Endothelial cell of umbilical vein (primary cell): ENCODE data around the gene MACROH2A1. TPM values are rescaled to one million over a fixed set of nuclear protein-coding genes. Genes with fewer than 3 reads are reported as not detected.

ENCODE experiments used
- BruUV-seq: library from RNA; stranded (reverse); fragments of 400-500 nt; replicated peaks from 2 replicates; lab custom pipeline; 2021; lab: Mats Ljungman, UMichigan
- CTCF ChIA-PET: fragments of 300-600, 350-600 bp; sonication (Branson Sonifier 250); formaldehyde crosslinking; loops from one replicate; lab custom pipeline; 2021; ENCODE audit warnings: antibody characterized with exemption, inconsistent platforms; lab: Charles Lee
- POLR2A ChIA-PET: fragments of 300-600, 350-600 bp; sonication (Branson Sonifier 250); formaldehyde crosslinking; loops from one replicate; lab custom pipeline; 2021; ENCODE audit warnings: antibody characterized with exemption, inconsistent platforms; lab: Charles Lee
- DNase-seq: peaks from one replicate; pipeline ENCODE4 v3.0.0-alpha.2; 2011; ENCODE audit warnings: low read depth, low spot score
- FAIRE-seq: peaks from 2 replicates; lab custom pipeline; 2011; peaks lifted over from hg19 to GRCh38; lab: Jason Lieb, UNC
- H2AFZ ChIP-seq: 2 replicates; pipeline ENCODE4 v1.6.0; 2012; ENCODE audit warnings: low read depth, low read length, control low read depth, inconsistent platforms
- H3K27ac ChIP-seq: 2 replicates; pipeline ENCODE4 v1.5.1; 2011; ENCODE audit warnings: low read depth, mild to moderate bottlenecking, control low read depth, low read length, moderate library complexity; ENCODE audit not compliant: insufficient read depth
- H3K27me3 ChIP-seq, 2 experiments: 2 replicates each; pipeline versions ENCODE4 v1.6.0 to v1.6.1; 2011; ENCODE audit warnings: low read length in 2 of 2, mixed read lengths in 1 of 2; ENCODE audit not compliant: control insufficient read depth in 2 of 2, insufficient read depth in 2 of 2
- H3K36me3 ChIP-seq, 2 experiments: 2 replicates in 1 of 2; 3 replicates in 1 of 2; pipeline ENCODE4 v1.5.1; 2011; ENCODE audit warnings: low read length in 2 of 2, mild to moderate bottlenecking in 1 of 2, moderate library complexity in 1 of 2; ENCODE audit not compliant: control insufficient read depth in 2 of 2, insufficient read depth in 2 of 2; ENCODE audit errors: extremely low read depth in 1 of 2
- H3K4me1 ChIP-seq: 3 replicates; pipeline ENCODE4 v1.5.1; 2011; ENCODE audit warnings: mild to moderate bottlenecking, low read length; ENCODE audit not compliant: control insufficient read depth, insufficient read depth; ENCODE audit errors: extremely low read depth
- H3K4me2 ChIP-seq: 2 replicates; pipeline ENCODE4 v1.6.1; 2011; ENCODE audit warnings: low read length, control low read depth, mixed read lengths; ENCODE audit not compliant: insufficient read depth
- H3K4me3 ChIP-seq, 3 experiments: fragments of 200-600 bp in 1 of 3; sonication (generic), shearing (Covaris generic) in 1 of 3; replicated peaks in 1 of 3; 2 replicates each; pipeline ENCODE4 v1.5.1; 2011 to 2016; ENCODE audit warnings: control low read depth in 3 of 3, low read length in 3 of 3, mild to moderate bottlenecking in 2 of 3, inconsistent platforms in 1 of 3, low read depth in 1 of 3, moderate library complexity in 1 of 3; ENCODE audit not compliant: insufficient read depth in 1 of 3
- H3K79me2 ChIP-seq: 2 replicates; pipeline ENCODE4 v1.6.0; 2012; ENCODE audit warnings: low read length, inconsistent platforms; ENCODE audit not compliant: control insufficient read depth, insufficient read depth
- H3K9ac ChIP-seq: replicated peaks from 2 replicates; pipeline ENCODE3; 2011; ENCODE audit warnings: low read length, control low read depth; ENCODE audit not compliant: insufficient read depth; ENCODE audit errors: extremely low read depth
- H3K9me1 ChIP-seq: replicated peaks from 3 replicates; pipeline ENCODE4 v1.6.0; 2011; ENCODE audit warnings: mild to moderate bottlenecking, low read length; ENCODE audit not compliant: control insufficient read depth, insufficient read depth; ENCODE audit errors: extremely low read depth
- H3K9me3 ChIP-seq: replicated peaks from 2 replicates; pipeline ENCODE4 v1.5.1; 2012; ENCODE audit warnings: low read length, inconsistent platforms; ENCODE audit not compliant: control insufficient read depth, insufficient read depth
- H4K20me1 ChIP-seq: replicated peaks from 2 replicates; pipeline ENCODE3; 2011; ENCODE audit warnings: mild to moderate bottlenecking, low read length; ENCODE audit not compliant: control insufficient read depth, insufficient read depth; ENCODE audit errors: extremely low read depth
- CTCF ChIP-seq, 2 donors: IDR thresholded peaks; 1 replicate in 1 of 2; 2 replicates in 1 of 2; pipeline ENCODE4 v1.5.1; 2011; ENCODE audit warnings: low read length in 2 of 2, mild to moderate bottlenecking in 2 of 2, moderate library complexity in 2 of 2, control low read depth in 1 of 2, inconsistent platforms in 1 of 2, low read depth in 1 of 2; ENCODE audit not compliant: insufficient read depth in 1 of 2; ENCODE audit errors: extremely low read depth in 1 of 2
- EZH2 ChIP-seq: IDR thresholded peaks from 2 replicates; pipeline ENCODE4 v1.6.1; 2012; ENCODE audit warnings: borderline replicate concordance, low read depth, mild to moderate bottlenecking, moderate library complexity, low read length, inconsistent platforms; ENCODE audit not compliant: severe bottlenecking
- FOS ChIP-seq: IDR thresholded peaks from 2 replicates; pipeline ENCODE4 v1.6.1; 2011; ENCODE audit warnings: mild to moderate bottlenecking, low read length, moderate library complexity, borderline replicate concordance; ENCODE audit not compliant: insufficient read depth
- GATA2 ChIP-seq: IDR thresholded peaks from 2 replicates; pipeline ENCODE4 v1.7.0; 2011; ENCODE audit warnings: low read depth, mild to moderate bottlenecking, moderate library complexity, mixed read lengths, low read length; ENCODE audit not compliant: insufficient read length, insufficient read depth
- JUN ChIP-seq: IDR thresholded peaks from 2 replicates; pipeline ENCODE4 v1.6.1; 2011; ENCODE audit warnings: borderline replicate concordance, low read depth; ENCODE audit not compliant: insufficient read length, insufficient read depth
- MAX ChIP-seq: IDR thresholded peaks from 2 replicates; pipeline ENCODE4 v1.6.1; 2011; ENCODE audit not compliant: insufficient read depth, insufficient read length
- MYC ChIP-seq: IDR thresholded peaks from one replicate; pipeline ENCODE4 v1.6.1; 2011; ENCODE audit warnings: mild to moderate bottlenecking, low read depth, low read length
- POLR2A ChIP-seq: IDR thresholded peaks from 2 replicates; pipeline ENCODE4 v1.6.1; 2012; ENCODE audit warnings: low read depth, mild to moderate bottlenecking, control low read depth, low read length
- POLR2AphosphoS5 ChIP-seq: IDR thresholded peaks from 2 replicates; pipeline ENCODE4 v1.6.1; 2012; ENCODE audit warnings: low read depth, mild to moderate bottlenecking, control low read depth, low read length, moderate library complexity; ENCODE audit not compliant: insufficient read depth
- dilution Hi-C: fragments of 300-500 bp; cut with MboI; formaldehyde crosslinking; loops from one replicate; pipeline ENCODE4 v1.15.0; 2019; ENCODE audit warnings: low sequenced_read_pairs; ENCODE audit not compliant: extremely low pct_ligation_motif_present
- intact Hi-C: fragments of 100-400 bp; cut with micrococcal nuclease; formaldehyde crosslinking; loops from one replicate; pipeline ENCODE4 v1.10.0; 2022
- polyA plus RNA-seq, 4 experiments: library from polyadenylated mRNA; depleted of rRNA in 3 of 4; stranded (reverse) in 3 of 4; unstranded in 1 of 4; fragments of >200 nt; gene quantifications; 2 replicates each; pipeline versions ENCODE4 v1.2.1 to v1.2.3, GENCODE V29; 2011 to 2012; ENCODE audit warnings: missing spikeins in 1 of 4
- total RNA-seq: library from RNA; stranded (reverse); gene quantifications from 2 replicates; pipeline ENCODE4 v1.2.3, GENCODE V29; 2021

The MACROH2A1 gene
- total and polyA plus RNA-seq, 2 donors (not counting 3 experiments of a cell fraction or from before 2014, with no cell fraction given): 89.3 to 147 TPM

GRCh38 chr5:135309391-135310327 is 89.4 kb downstream of the MACROH2A1 start:
- DNase-seq (no peak), FAIRE-seq (no peak)
- no peak overlapping the region for H3K27ac ChIP-seq
- ChIA-PET POLR2A (no interaction called here), CTCF (interaction anchor here (1.4 to 1.8 kb wide), 2 partner anchors 16 to 118 kb away, joined by 3 to 4 read pairs; no protein-coding TSS in a partner anchor)
- H3K4me1 ChIP-seq: no peaks in the 10 kb centered on the region
- no peak overlapping the region for H3K4me3 ChIP-seq
- H4K20me1 ChIP-seq: no peaks in the 10 kb centered on the region
- H3K9ac ChIP-seq: no peak overlapping the region
- TF ChIP-seq POLR2AphosphoS5: no peak
- TF ChIP-seq FOS: no peak
- no peak for TF ChIP-seq MAX
- TF ChIP-seq JUN: no peak
- TF ChIP-seq GATA2: no peak
- TF ChIP-seq POLR2A: no peak
- no peak for TF ChIP-seq CTCF (IDR thresholded peaks at IDR 0.05; ENCODE audit: extremely low read depth in 1 of 2, insufficient read depth in 1 of 2, low read depth in 1 of 2, low read length in 2 of 2)
- no peak for TF ChIP-seq MYC
- no peak for TF ChIP-seq EZH2
- dilution Hi-C loops (no loop called here), intact Hi-C loops (no loop called here)
- no peaks in the 10 kb centered on the region for H3K79me2 ChIP-seq
- no peaks in the 10 kb centered on the region for H3K9me3 ChIP-seq
- peaks cover 5 to 8% of the 10 kb centered on the region in 2 experiments for H3K27me3 ChIP-seq
- H3K9me1 ChIP-seq: no peaks in the 10 kb centered on the region
- H3K4me2 ChIP-seq: no peak overlapping the region
- BruUV-seq: no TSS peak
- no peaks in the 10 kb centered on the region for H3K36me3 ChIP-seq
- H2AFZ ChIP-seq: no peak overlapping the region
